ENCODE results near the gene ALKBH1.

DNA sequence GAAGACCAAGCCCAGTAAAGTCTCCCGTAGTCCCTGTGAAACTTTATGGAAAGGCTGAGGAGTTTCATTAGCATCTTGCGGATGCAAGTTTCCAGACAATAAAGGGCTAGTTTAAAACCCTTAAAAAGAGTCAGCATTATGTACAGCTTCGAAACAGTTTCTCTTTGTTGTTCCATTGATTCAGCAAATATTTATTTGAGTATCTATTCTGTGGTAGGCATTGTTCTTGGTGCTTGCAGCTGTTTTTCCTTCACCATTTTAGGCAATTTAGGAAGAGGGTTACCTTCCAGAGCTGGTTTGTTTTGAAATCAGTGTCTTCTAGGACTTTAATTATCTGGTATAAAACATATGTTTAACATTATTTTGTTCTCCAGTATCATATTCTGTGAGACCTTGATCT is 1.6 kb upstream of the ALKBH1 start:
- TF ChIP-seq POLR2A (IDR thresholded peaks at IDR 0.05), result no peak
- no peak for TF ChIP-seq CTCF (IDR thresholded peaks at IDR 0.05)
